ENCODE results near the gene RABAC1. TPM values are rescaled to one million over a fixed set of nuclear protein-coding genes. Genes with fewer than 3 reads are reported as not detected.
"Not testable (repeated sequence)": the region's sequence is repeated elsewhere in the genome, so short reads cannot be mapped to it uniquely, and the experiment has no call there.

RABAC1 gene
- total RNA-seq, 2 donors from 2014 or later: 114 to 122 TPM

DNA sequence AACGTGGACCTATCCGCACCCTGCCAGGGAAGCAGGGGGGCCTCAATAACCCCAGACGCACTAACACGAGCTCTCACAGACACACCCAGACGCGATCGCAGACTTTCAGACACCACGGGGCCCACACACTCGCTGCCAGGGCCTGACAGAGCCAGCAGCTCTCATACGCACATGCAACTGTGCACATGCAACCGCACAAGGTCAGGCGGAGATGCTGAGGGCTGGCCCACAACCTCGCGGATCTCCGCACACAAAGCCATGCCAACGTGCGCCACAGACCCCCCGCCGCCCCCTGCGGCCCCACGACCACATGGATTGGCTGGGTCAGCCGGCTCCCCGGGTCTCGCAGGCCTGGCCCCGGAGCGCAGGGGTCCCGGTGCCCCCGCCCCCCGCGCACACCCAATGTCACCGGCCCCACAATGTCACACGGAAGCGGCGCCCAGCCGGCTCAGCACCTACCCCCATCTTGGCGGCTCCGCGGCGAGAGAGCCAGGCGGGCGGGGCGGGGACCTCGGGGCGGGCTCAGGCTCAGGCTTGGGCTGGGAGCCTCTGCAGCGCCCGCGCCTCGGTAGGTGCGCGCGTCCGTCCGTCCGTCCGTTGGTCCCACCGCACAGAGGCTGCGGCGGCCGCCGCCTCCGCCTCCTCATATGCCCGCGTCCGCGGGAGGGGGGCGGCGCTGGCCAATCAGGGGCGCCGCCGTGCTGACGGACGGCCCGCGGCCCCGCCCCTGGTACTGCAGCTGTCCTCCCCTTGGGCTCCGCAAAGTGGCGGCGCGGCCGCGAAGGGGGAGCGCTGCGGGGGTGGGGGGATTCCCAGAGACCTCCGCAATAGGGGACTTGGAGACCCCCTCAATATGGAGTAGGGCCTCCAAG lies 34.7 kb upstream of the RABAC1 start, which contains the start of gene ATP1A3:
TSS of gene ATP1A3 (minus strand) at position 619 of the 872 bp plus-strand sequence. CDS start at position 465, 154 bp downstream.
- H3K4me1 ChIP-seq (ENCODE audit: control insufficient read depth, insufficient read depth, low read length): no peaks in the 10 kb centered on the region
- no peaks in the 10 kb centered on the region for H3K9me3 Mint-ChIP-seq
- TF ChIP-seq, protein P1, sequence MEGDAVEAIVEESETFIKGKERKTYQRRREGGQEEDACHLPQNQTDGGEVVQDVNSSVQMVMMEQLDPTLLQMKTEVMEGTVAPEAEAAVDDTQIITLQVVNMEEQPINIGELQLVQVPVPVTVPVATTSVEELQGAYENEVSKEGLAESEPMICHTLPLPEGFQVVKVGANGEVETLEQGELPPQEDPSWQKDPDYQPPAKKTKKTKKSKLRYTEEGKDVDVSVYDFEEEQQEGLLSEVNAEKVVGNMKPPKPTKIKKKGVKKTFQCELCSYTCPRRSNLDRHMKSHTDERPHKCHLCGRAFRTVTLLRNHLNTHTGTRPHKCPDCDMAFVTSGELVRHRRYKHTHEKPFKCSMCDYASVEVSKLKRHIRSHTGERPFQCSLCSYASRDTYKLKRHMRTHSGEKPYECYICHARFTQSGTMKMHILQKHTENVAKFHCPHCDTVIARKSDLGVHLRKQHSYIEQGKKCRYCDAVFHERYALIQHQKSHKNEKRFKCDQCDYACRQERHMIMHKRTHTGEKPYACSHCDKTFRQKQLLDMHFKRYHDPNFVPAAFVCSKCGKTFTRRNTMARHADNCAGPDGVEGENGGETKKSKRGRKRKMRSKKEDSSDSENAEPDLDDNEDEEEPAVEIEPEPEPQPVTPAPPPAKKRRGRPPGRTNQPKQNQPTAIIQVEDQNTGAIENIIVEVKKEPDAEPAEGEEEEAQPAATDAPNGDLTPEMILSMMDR (conservative IDR thresholded peaks at IDR 0.05): no peak
- peaks cover 5% of the 10 kb centered on the region for H3K4me1 Mint-ChIP-seq
- H3K36me3 ChIP-seq (ENCODE audit: control insufficient read depth, insufficient read depth, low read length): no peaks in the 10 kb centered on the region
- no peak within 1 kb of the TSS for H3K4me3 ChIP-seq (ENCODE audit: low read length)
- H3K27me3 Mint-ChIP-seq (ENCODE audit: insufficient read depth): peaks cover 59% of the 10 kb centered on the region
- no peaks in the 10 kb centered on the region for H3K9me3 ChIP-seq (ENCODE audit: control insufficient read depth, low read length)
- peak within 1 kb of the TSS; percentile 35 for H3K4me3 Mint-ChIP-seq
- peaks cover 70% of the 10 kb centered on the region for H3K27me3 ChIP-seq (ENCODE audit: control insufficient read depth, insufficient read depth, low read length, poor library complexity, severe bottlenecking)
- H3K27ac Mint-ChIP-seq: no peak within 1 kb of the TSS
- no peak within 1 kb of the TSS for H3K27ac ChIP-seq (ENCODE audit: low read depth, low read length)
- no peaks in the 10 kb centered on the region for H3K36me3 Mint-ChIP-seq (ENCODE audit: low read depth)
- peak; percentile 86 for DNase-seq
- no peak within 1 kb of the TSS for H3K9ac ChIP-seq (ENCODE audit: extremely low read depth, low read length, poor library complexity, severe bottlenecking)
- 3% methylated on average over 6 to 84 of the region's 84 CpGs for WGBS, 2 experiments (ENCODE audit: insufficient coverage in 1 of 2, insufficient read length in 1 of 2)

DNA sequence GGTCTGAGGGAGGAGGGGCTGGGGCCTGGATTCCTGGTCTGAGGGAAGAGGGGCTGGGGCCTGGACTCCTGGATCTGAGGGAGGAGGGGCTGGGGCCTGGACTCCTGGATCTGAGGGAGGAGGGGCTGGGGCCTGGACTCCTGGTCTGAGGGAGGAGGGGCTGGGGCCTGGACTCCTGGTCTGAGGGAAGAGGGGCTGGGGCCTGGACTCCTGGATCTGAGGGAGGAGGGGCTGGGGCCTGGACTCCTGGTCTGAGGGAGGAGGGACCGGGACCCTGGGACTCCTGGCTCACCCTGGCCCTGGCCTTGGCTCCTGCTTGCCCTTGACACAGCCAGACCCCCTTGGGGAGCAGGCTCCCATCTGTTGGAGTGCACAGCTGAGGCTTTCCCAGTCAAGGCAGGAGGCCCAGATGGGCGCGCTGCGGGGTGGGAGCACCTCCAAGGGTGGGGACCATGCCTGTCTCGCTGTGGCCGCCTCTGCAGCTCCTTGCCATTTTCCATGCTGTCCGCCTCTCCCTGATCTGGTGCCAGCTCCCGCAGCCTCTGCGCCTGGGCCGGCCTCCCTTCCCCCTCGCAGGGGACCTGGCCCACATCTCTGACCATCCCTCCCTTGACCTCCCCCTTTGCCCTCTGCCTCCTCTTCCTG lies 32.9 kb upstream of the RABAC1 start:
- H3K4me3 Mint-ChIP-seq: not testable (repeated sequence)

DNA sequence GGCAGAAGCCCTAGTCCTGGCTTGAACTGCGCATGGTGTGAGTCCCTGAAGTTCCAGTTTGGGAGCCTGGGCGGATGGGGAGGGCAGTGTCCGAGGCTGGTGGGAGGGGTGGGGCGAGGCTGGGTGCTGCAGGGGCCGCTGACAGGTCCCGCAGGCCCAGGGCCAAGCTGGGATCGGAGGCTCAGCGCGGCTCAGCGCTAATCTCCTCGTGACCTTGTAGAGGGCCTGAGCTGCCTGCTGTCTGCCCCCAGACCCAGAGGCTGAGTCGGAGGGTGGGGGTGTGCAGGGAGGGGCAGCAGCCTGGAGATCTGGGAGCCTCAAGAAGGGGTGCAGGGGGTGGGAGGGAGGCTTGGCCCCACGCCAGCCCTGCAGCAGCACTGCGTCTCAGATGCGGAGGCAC lies 31.9 kb upstream of the RABAC1 start:
- H3K9me3 ChIP-seq (ENCODE audit: control insufficient read depth, low read length): no peaks in the 10 kb centered on the region
- peaks cover 43% of the 10 kb centered on the region for H3K27me3 ChIP-seq (ENCODE audit: control insufficient read depth, insufficient read depth, low read length, poor library complexity, severe bottlenecking)
- TF ChIP-seq, protein P1 (conservative IDR thresholded peaks at IDR 0.05): no peak
- Mint-ChIP-seq H3K36me3 (ENCODE audit: low read depth) (no peaks in the 10 kb centered on the region), H3K27me3 (ENCODE audit: insufficient read depth) (peaks cover 33% of the 10 kb centered on the region), H3K9me3 (no peaks in the 10 kb centered on the region), H3K27ac (no peak overlapping the region), H3K4me1 (peaks cover 3% of the 10 kb centered on the region), H3K4me3 (no peak overlapping the region)
- H3K36me3 ChIP-seq (ENCODE audit: control insufficient read depth, insufficient read depth, low read length): no peaks in the 10 kb centered on the region
- DNase-seq: no peak
- no peak overlapping the region for H3K4me3 ChIP-seq (ENCODE audit: low read length)
- 82 to 100% methylated on average over 2 to 15 of the region's 15 CpGs for WGBS, 2 experiments (ENCODE audit: insufficient coverage in 1 of 2, insufficient read length in 1 of 2)
- H3K27ac ChIP-seq (ENCODE audit: low read depth, low read length): no peak overlapping the region
- H3K4me1 ChIP-seq (ENCODE audit: control insufficient read depth, insufficient read depth, low read length): no peaks in the 10 kb centered on the region
- no peak overlapping the region for H3K9ac ChIP-seq (ENCODE audit: extremely low read depth, low read length, poor library complexity, severe bottlenecking)

More for the DNA sequence above, 32.9 kb upstream of the RABAC1 start:
- not testable (repeated sequence) for H3K27ac Mint-ChIP-seq; H3K27ac ChIP-seq (ENCODE audit: low read depth, low read length); H3K4me1 Mint-ChIP-seq; H3K9me3 ChIP-seq (ENCODE audit: control insufficient read depth, low read length); H3K4me1 ChIP-seq (ENCODE audit: control insufficient read depth, insufficient read depth, low read length); H3K4me3 ChIP-seq (ENCODE audit: low read length); H3K36me3 Mint-ChIP-seq (ENCODE audit: low read depth); DNase-seq; H3K36me3 ChIP-seq (ENCODE audit: control insufficient read depth, insufficient read depth, low read length); H3K9me3 Mint-ChIP-seq; H3K9ac ChIP-seq (ENCODE audit: extremely low read depth, low read length, poor library complexity, severe bottlenecking)
- peaks cover 44% of the 10 kb centered on the region for H3K27me3 Mint-ChIP-seq (ENCODE audit: insufficient read depth)
- H3K27me3 ChIP-seq (ENCODE audit: control insufficient read depth, insufficient read depth, low read length, poor library complexity, severe bottlenecking): peaks cover 53% of the 10 kb centered on the region
- 90 to 94% methylated on average over 11 of the region's 11 CpGs for WGBS, 2 experiments (ENCODE audit: insufficient coverage in 1 of 2, insufficient read length in 1 of 2)
